ENCODE measurements around the gene CYP4F8. TPM values are rescaled to one million over a fixed set of nuclear protein-coding genes. Genes with fewer than 3 reads are reported as not detected.

The CYP4F8 gene
- total and polyA plus RNA-seq, 9 of the 15 experiments (the other 6 are each of a cell fraction or from before 2014, with no cell fraction given), result not detected

- TF ChIP-seq HNRNPUL1 (IDR thresholded peaks at IDR 0.05; ENCODE audit: low read length) (no peak), ZBTB43 (CRISPR knock-in tag; IDR thresholded peaks at IDR 0.05) (no peak), RNF2 (IDR thresholded peaks at IDR 0.05) (no peak), DEAF1 (CRISPR knock-in tag; IDR thresholded peaks at IDR 0.05) (peak; percentile 47; the same call in 1 of the 2 replicates), POLR2B (IDR thresholded peaks at IDR 0.05; ENCODE audit: low read depth, partially characterized antibody) (no peak), ZNF766 (CRISPR knock-in tag; conservative IDR thresholded peaks at IDR 0.05) (peak; percentile 40; the same call in 1 of the 2 replicates), EHMT2 (IDR thresholded peaks at IDR 0.05) (peak; percentile 79), MIER1 (IDR thresholded peaks at IDR 0.05; ENCODE audit: low read depth) (peak; percentile 66; the same call in 1 of the 2 replicates), SREBF1 (IDR thresholded peaks at IDR 0.05; ENCODE audit: borderline replicate concordance, low read depth, low read length) (no peak), STAG1 (CRISPR knock-in tag; IDR thresholded peaks at IDR 0.05; ENCODE audit: borderline replicate concordance) (peak; percentile 13; the same call in 1 of the 2 replicates)
- TF ChIP-seq, protein P1, sequence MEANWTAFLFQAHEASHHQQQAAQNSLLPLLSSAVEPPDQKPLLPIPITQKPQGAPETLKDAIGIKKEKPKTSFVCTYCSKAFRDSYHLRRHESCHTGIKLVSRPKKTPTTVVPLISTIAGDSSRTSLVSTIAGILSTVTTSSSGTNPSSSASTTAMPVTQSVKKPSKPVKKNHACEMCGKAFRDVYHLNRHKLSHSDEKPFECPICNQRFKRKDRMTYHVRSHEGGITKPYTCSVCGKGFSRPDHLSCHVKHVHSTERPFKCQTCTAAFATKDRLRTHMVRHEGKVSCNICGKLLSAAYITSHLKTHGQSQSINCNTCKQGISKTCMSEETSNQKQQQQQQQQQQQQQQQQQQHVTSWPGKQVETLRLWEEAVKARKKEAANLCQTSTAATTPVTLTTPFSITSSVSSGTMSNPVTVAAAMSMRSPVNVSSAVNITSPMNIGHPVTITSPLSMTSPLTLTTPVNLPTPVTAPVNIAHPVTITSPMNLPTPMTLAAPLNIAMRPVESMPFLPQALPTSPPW (CRISPR knock-in tag; IDR thresholded peaks at IDR 0.05), result peak; percentile 97
- TF ChIP-seq, protein P2, sequence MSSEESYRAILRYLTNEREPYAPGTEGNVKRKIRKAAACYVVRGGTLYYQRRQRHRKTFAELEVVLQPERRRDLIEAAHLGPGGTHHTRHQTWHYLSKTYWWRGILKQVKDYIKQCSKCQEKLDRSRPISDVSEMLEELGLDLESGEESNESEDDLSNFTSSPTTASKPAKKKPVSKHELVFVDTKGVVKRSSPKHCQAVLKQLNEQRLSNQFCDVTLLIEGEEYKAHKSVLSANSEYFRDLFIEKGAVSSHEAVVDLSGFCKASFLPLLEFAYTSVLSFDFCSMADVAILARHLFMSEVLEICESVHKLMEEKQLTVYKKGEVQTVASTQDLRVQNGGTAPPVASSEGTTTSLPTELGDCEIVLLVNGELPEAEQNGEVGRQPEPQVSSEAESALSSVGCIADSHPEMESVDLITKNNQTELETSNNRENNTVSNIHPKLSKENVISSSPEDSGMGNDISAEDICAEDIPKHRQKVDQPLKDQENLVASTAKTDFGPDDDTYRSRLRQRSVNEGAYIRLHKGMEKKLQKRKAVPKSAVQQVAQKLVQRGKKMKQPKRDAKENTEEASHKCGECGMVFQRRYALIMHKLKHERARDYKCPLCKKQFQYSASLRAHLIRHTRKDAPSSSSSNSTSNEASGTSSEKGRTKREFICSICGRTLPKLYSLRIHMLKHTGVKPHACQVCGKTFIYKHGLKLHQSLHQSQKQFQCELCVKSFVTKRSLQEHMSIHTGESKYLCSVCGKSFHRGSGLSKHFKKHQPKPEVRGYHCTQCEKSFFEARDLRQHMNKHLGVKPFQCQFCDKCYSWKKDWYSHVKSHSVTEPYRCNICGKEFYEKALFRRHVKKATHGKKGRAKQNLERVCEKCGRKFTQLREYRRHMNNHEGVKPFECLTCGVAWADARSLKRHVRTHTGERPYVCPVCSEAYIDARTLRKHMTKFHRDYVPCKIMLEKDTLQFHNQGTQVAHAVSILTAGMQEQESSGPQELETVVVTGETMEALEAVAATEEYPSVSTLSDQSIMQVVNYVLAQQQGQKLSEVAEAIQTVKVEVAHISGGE (CRISPR knock-in tag; IDR thresholded peaks at IDR 0.05), result no peak
These were observed 16.8 kb downstream of the CYP4F8 start (continued) for GRCh38 chr19:15631817-15632216.
